HG03175 (cell line): ENCODE data around the gene NMS.

ENCODE experiments used
- ATAC-seq: cut with Tn5 transposase; IDR thresholded peaks from one replicate; pipeline ENCODE4 v1.9.1; 2021; ENCODE audit warnings: mild to moderate bottlenecking, moderate library complexity; ENCODE audit not compliant: unreplicated experiment

Gene NMS

DNA sequence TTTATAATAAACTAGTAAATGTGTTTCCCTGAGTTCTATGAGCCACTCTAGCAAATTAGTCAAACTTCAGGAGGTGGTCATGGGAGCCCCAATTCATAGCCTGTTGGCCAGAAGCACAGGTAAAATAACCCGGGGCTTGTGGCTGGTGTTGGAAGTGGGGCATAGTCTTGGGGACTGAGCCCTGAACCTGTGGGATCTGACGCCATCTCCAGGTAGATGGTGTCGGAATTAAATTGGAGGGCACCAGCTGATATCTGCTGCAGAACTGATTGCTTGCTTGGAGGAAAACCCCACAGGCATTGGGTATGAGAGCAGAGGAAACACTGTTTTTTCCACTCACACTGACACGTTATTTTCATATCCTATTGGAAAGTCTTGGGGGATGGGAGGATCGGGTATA lies 14.1 kb downstream of the NMS start:
- ATAC-seq: no peak

DNA sequence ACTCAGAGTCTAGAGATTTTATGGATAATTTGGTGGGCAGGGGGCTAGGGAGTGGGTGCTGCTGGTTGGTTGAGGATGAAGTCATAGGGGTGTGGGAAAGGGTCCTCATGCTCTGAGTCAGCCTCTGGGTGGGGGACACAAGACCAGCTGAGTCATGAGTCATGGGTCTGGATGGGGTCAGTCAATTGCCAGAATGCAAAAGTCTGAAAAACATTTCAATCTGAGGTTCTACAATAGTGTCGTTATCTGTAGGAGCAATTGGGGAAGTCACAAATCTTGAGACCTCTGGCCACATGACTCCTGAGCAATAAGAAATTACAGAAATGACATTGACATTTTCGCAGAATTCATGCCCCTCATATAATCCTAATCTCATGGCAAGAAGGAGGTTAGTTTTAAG lies 15.1 kb downstream of the NMS start:
- ATAC-seq: no peak

DNA sequence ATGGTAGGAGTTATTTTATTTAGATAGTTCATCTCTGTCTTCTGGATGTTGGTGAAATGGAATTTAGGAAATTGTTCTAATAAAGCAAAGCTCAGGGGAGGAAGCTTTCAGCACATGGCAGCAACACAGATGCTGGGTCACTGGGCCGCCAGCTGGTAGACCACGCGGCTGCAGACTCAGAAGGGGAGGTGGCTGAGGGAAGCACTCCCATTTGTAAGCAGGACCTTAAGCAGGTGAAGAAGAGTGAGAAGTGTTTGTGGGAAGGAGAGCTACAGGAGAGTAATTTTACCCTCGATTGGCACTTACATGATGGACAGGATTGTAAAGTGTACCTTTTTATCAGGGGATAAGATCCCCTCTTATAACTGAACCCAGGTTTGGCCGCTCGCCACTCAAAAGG lies 24.4 kb downstream of the NMS start:
- no peak for ATAC-seq

DNA sequence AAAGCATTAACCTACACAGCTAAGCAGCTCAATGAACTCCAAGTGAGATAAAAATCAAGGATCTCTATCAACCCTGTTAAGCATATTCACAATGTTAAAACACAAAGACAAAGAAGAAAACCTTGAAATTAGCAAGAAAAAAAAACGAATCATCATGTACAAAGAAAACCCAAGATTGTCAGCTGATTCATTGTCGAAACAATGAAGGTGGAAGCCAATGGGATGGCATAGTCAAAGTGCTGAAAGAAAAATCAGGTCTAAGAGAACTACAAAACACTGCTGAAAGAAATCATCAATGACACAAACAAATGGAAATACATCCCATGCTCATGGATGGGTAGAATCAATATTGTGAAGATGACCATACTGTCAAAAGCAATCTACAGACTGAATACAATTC lies 32.5 kb downstream of the NMS start:
- no peak for ATAC-seq

DNA sequence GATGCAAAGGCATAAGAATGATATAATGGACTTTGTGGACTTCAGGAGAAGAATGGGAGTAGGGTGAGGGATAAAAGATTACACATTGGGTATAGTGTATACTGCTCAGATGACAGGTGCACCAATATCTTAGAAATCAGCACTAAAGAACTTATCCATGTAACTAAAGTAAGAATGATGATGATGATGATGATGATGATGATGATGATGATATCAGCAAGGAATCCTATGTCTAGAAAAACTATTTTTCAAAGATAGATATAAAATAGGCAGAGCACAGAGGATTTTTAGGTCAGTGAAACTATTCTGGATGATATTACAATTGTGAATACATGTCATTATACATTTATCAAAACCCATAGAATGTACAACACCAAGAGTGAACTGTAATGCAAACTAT lies 34.3 kb downstream of the NMS start:
- ATAC-seq: no peak

DNA sequence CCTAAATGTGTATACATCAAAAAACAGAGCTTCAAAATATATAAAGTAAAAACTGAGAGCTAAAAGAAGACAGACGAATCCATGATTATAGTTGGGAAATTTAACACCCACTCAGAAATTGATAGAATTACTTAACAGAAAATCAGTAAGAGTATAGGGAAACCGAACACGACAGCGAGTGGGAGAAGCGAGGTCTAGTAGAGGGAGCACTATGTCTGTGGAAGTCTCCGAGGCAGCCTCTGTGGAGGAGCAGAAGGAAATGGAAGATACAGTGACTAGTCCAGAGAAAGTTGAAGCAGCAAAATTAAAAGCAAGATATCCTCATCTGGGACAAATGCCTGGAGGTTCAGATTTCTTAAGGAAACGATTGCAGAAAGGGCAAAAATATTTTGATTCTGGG lies 38.8 kb downstream of the NMS start:
- no peak for ATAC-seq

DNA sequence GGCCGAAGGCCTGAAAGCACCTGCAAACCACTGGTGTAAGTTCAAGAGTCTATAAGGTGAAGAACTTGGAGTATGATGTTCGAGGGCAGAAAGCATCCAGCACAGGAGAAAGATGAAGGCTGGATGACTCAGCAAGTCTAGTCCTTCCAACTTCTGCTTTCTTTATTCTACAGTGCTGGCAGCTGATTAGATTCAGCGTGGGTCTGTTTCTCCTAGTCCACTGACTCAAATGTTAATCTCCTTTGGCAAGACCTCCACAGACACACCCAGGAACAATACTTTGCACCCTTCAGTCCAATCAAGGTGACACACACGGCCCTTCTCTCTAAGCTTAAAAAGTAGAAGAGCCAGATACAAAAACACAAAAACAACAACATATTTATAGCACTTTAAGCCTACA lies 43.4 kb downstream of the NMS start:
- no peak for ATAC-seq

DNA sequence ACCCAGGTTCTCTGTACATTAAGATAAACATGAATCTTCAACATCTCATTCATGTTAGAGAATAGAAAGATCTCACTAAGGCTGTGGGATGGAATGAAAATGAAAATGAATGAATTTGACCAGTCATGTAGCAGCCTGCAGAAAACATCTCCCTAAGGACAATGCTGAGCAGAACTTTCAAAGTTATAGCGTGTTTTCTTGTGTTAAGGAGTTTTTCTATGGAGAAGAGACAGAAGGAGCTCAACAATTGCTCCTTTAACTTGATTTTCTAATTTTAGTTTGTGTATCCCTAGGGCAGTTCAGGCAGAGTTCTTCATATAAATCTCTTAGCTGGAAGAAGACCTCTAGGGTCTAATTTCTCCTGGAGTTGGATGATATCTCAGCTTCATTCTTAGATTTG lies 47.3 kb downstream of the NMS start:
- no peak for ATAC-seq

DNA sequence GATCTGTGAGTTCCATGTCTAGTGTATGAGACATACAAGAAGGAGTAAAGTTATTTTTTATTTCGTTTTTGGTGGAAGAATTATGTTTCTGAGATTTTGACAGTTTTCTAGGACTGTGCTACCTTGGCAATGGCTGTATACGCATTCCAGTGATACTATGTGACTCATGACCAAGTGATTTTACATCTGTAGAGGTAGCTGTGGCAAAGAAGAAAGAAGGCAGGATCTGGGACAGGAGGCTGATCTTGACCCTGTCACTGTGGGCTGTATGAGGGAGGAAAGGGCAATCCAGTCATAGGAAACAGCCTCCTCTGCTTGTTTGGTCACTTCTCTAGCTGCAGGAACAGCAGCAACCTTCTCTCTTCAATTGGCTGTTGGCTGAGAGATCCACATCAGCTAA lies 48.5 kb downstream of the NMS start:
- no peak for ATAC-seq

DNA sequence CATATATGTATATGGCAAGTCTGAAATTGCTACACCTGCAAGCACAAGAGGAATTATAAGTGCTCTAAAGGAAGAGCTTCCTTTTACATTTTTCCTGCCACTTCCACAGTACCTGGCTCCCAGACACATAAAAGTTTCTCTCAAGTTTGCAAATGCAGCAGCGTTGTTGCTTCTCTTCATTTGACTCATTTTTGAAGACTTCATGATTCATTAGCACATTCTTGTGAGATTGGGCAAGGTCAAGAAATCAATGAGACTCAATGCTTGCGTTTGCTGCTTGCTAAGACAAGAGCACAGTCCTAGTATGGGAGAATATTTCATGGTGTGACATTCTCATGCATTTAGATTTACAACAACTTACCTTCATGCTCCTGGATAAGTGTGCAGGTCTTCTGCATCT lies 49.9 kb downstream of the NMS start:
- no peak for ATAC-seq

DNA sequence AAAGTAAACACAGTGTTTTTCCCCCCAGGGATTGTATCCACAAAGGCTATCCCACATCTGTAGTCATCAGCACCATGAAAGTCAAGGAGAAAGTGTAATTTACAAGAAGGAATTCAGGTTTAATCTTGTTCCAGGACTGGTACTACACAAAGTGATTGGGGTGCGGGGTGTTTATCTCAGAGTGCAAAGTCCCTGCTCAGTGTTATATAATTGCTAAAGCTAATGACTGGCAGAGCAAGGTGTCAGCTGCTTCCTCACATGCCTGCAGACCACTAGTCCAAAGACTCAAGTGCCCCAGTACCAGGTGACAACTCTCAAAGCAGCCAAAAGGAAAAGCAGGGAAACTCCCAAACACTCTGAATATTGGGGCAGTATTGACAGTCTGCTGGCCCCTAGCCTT lies 52.1 kb downstream of the NMS start:
- ATAC-seq: no peak

DNA sequence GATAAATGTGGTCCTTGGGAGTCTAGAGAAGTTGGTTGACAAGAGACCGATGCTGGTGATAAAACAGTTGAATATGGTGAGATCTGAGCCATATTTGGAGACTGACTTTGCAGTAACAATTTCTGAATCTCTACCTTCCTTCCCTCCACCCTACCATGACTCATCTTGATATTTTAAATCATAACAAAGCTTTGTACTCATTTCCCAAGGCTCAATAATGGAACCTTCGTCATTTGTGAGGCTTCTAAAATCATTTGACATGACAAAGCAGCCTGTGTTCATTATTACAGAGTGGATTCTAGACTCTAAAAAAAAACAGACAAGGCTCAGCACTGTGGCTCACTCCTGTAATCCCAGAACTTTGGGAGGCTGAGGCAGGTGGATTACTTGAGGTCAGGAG lies 54.0 kb downstream of the NMS start:
- no peak for ATAC-seq

DNA sequence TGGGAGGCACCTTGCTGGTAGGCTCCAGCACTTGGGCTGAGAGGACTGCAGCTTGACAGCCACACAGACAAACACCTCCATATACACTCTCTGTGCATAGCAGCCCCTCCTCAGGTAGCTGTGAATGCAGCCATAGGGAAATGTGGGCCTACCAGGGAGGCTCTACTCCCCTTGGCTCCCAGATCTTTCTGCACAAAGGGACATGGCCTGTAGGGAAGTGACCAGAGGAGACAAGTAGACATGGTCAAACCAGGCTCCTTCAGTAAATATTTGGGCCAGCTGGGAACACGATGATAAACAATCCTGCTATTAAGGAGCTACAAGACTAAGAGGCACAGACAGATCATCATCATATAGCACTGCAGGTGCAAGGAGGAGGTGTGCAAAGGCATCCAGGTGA lies 56.6 kb downstream of the NMS start:
- no peak for ATAC-seq

DNA sequence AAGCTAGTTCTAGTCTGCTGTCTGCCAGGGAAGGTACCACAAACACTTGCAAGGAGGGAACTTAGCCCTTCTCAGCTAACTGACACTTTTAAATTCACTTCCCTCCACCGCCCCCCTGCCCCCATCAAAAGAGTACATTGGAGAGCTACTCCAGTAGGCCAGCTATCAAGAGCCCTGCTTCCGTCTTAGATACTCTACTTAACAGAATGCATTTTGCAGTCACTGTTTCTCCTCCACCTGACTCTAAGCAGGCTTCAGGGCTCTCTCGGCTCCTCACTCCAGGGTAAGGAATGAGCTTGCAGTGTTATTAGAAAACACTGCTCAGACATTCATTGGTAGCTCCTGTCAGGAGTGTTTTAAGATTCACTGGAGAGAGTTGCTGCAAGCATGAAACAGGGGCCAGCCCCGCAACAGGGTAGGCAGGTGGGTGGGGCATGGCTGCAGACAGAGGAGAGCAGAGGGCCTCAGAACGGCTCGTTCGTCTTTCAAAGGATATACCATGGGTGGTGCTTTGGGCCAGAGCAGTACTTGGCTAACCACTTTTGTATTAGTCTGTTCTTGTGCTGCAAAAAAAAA lies 57.2 kb downstream of the NMS start:
- ATAC-seq: no peak

DNA sequence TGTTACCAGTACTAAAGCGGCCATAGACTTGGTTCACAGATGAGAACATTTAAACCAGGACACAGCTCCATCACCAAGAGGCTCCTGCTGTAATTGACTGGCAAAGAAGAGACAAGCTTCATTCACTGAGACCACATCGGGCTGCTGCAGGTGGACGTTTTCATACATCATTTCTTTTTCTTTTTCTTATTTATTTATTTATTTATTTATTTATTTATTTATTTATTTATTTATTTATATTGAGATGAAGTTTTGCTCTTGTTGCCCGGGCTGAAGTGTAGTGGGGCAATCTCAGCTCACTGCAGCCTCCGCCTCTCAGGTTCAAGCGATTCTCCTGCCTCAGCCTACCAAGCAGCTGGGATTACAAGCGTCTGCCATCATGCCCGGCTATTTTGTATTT lies 58.9 kb downstream of the NMS start:
- ATAC-seq: no peak

DNA sequence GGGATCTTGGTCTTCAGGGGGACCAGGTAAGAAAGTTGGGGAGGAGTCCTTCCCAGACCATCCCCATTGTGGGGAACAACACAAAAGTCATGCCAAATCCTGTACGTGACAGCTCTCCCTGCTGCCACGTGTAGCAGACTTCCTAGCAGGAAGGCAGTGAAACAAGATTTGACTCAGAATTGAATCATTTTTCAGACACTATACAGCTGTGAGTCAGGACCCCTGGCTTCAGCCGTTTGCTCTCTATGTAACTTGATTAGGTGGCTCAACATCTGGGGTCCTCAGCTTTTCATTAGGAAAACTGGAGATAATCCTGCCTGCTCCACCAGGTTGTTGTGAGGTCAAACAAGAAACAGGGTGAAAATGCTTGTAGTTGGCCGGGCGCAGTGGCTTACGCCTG lies 59.6 kb downstream of the NMS start:
- ATAC-seq: no peak
